Activated CD8-positive, alpha-beta memory T cell treated with anti-CD3 and anti-CD28 coated beads, Interleukin-2, amount 50 U/mL, for 24 hours (primary cell): ENCODE data around the gene THOC1.

Experiments used
- DNase-seq: peaks from one replicate; pipeline ENCODE4 v3.0.0-alpha.2; 2020; ENCODE audit errors: extremely low read depth

THOC1 gene

GRCh38 chr18:285817-286216 lies 18.0 kb upstream of the THOC1 start:
- no peak for DNase-seq

GRCh38 chr18:275486-275885 lies 7.6 kb upstream of the THOC1 start:
- no peak for DNase-seq

GRCh38 chr18:274313-274712 lies 6.5 kb upstream of the THOC1 start:
- no peak for DNase-seq

- no peak for DNase-seq
These were observed 5.7 kb upstream of the THOC1 start for GRCh38 chr18:273525-273924.

DNA sequence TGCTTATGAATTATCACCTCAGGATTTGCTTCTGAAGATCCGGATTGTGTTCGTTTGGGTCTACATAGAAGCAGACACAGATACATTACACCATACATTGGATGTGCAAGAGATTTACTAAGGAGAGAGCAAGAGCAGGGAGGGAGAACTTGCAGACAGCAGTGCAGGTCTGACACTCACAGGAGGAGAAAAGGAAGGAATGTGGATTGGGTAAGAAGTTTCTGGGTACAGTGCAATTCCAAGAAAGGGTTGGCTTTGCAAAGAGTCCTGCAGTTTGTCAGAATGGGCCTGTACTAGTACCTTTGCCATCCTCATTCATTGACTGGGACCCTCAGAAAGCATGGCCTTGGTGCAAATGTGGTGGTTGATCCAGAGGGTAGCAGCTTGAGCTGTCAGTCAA lies 4.8 kb upstream of the THOC1 start:
- DNase-seq: no peak

- no peak for DNase-seq
These were observed 1.7 kb upstream of the THOC1 start for GRCh38 chr18:269480-270095.

- no peak for DNase-seq
These were observed 513 bp downstream of the THOC1 start for GRCh38 chr18:267380-267687.

GRCh38 chr18:261398-262073 lies 6.3 kb downstream of the THOC1 start:
- DNase-seq: no peak

GRCh38 chr18:260547-260946 lies 7.3 kb downstream of the THOC1 start:
- no peak for DNase-seq

GRCh38 chr18:255171-255570 lies 12.7 kb downstream of the THOC1 start:
- no peak for DNase-seq

GRCh38 chr18:253121-253520 lies 14.7 kb downstream of the THOC1 start:
- DNase-seq: no peak

- no peak for DNase-seq
These were observed 16.3 kb downstream of the THOC1 start for GRCh38 chr18:251572-251971.

DNA sequence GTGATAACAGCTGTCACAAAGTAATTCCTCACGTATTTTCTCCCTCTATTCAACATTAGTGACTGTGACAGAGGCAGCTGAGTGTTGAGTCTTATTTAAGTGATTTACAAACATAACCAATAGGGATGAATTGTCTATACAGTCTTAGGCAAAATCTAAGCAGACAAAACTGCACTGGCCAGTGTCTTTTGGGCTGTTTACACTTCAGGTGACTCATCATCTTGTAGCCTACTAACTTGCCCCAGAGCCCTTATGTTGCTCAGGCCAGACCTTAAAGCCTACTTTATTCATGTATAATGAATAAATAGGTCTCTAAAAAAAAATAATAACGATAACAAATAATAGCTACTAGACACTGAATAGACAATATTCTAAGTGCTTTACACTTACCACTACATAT lies 17.2 kb downstream of the THOC1 start:
- DNase-seq: no peak

- no peak for DNase-seq
These were observed 19.8 kb downstream of the THOC1 start for GRCh38 chr18:248053-248452.

DNA sequence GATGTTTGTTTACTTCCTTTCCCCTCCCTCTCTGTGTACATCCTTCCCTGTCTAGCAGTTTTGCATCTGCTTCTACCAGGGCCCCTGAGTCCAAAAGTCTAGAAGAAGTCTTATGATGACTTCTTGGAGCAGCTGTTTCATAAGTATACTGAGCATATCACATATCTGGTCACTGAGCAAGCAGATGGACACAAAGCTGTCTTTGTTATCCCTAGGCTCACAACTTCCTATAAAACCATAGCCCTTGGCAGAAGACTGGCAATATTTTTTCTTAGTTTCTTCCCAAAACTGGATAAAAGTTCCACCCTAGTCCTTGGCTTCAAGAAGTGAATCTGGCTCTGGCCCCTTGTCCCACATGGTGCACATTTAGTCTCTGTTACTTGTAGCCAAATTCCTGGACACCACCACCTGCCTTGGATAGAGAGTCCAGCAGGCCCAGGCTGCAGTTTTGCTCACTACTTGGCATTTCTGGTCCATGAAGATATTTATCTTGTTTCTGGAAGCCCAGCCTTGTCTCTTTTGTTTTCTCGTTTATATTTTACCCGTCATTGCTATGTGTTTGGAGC lies 22.5 kb downstream of the THOC1 start:
- no peak for DNase-seq

- no peak for DNase-seq
These were observed 27.7 kb downstream of the THOC1 start for GRCh38 chr18:240175-240574.

GRCh38 chr18:231563-231962 lies 36.3 kb downstream of the THOC1 start:
- no peak for DNase-seq

DNA sequence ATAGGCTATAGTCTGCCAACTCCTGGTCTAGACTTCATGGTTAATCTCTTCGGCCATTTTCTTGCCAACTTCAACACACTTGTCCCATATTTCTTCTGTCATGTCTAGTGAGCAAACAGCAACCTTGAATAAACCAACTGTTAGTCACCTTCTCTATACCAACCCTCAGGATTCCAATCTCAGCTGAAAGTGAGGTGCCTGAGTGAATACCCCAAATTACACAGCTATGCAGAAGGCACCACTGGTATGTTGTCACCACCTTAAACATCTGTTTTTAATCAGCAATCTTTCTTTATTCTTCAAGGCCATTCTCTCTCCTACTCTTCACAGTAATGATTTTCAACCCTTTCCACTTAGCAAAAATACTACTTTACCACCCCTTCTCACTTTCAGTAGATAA lies 39.3 kb downstream of the THOC1 start:
- no peak for DNase-seq

GRCh38 chr18:227902-228301 lies 39.9 kb downstream of the THOC1 start:
- DNase-seq: no peak

DNA sequence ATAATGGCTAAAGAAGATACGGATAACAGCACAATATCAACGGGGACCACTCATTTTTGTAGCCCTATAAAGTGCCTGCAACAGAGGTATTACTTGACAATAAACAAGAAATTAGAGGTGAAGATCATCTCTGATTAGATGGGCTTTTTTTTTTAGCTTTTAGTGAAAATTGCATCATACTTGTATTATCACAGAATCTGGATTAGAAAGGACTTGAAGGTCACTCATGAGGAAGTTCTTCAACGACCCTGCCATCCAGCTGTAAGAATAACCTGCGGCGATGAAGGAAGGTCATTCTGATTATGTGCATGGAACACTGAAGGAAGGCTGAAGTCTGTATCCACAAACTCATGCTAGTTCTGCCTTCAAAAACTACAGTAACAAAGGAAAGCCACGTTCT lies 40.5 kb downstream of the THOC1 start:
- no peak for DNase-seq

DNA sequence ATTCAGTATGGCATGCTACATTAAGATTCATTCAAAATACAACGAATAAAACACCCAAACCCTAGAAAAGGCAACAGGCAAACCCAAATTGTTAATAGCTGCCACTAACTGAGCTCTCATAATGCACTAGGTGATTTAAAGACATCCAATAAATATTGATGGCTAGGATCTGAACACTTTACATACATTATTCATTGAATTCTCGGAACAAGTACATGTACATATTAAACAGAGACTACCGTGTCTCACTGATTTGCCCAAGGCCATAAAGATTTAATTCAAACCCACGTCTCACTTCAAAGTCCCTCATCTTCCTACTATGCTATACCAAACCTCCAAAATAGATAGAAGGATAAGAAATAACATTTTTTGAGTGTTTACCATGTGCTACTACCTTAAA lies 42.1 kb downstream of the THOC1 start:
- no peak for DNase-seq

GRCh38 chr18:220708-221107 lies 47.1 kb downstream of the THOC1 start:
- DNase-seq: no peak

DNA sequence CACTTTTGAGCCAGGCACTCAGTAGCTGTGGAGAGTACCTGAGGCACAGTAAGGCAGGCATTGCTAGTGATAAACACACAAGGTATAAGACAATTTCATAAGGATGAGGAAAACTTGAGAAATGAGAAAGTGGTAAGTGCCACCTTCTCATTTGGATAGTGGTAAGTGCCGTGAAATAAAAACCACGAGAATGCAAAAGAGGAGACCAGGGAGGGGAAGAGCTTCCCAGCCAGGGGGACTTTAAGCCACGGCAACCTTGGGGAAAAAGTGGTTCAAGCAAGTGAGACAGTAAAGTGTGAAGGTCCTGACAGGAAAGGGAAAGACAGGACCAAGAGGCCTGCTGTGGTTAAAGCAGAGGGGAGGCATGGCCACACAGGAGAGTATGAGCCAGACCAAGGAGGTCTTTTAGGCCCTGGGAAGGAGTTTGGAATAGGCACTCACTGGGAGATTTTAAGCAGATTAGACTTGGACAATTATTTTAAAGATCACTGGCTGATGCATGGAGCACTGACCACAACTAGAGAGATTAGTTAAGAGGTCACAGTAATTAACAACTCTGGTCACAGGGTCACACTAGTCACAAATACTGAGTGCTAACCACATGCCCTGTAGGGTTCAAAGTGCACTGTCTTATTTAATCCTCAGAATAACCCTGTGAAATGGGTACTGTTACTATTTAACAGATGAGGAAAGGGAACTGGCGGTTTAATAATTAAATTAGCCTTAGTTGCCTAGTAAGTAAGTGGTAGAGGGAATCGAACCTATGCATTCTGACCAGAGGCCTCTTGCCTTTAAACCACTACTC lies 50.1 kb downstream of the THOC1 start:
- no peak for DNase-seq
